Activated CD4-positive, CD25-positive, alpha-beta regulatory T cell treated with anti-CD3 and anti-CD28 coated beads, Interleukin-2, amount 50 U/mL, for 16 hours (primary cell): ENCODE data around the gene RAD21L1.
"Not testable (repeated sequence)": the region's sequence is repeated elsewhere in the genome, so short reads cannot be mapped to it uniquely, and the experiment has no call there.

ENCODE experiments used
- DNase-seq: peaks from one replicate; pipeline ENCODE4 v3.0.0-alpha.2; 2020; ENCODE audit warnings: low read depth, low spot score

The RAD21L1 gene

GRCh38 chr20:1224205-1224890 is 1.5 kb upstream of the RAD21L1 start:
- DNase-seq, result no peak

- DNase-seq, result no peak
Measured at GRCh38 chr20:1225263-1225782, 521 bp upstream of the RAD21L1 start.

- no peak for DNase-seq
Measured at GRCh38 chr20:1229541-1229940, 3.7 kb downstream of the RAD21L1 start.

GRCh38 chr20:1232286-1233111 is 6.7 kb downstream of the RAD21L1 start:
- DNase-seq, result no peak

GRCh38 chr20:1240549-1240948 is 14.7 kb downstream of the RAD21L1 start:
- no peak for DNase-seq

- DNase-seq, result no peak
Measured at GRCh38 chr20:1241456-1241855, 15.6 kb downstream of the RAD21L1 start.

GRCh38 chr20:1242099-1242498 is 16.3 kb downstream of the RAD21L1 start:
- DNase-seq, result no peak

- no peak for DNase-seq
Measured at GRCh38 chr20:1242530-1242929, 16.7 kb downstream of the RAD21L1 start.

GRCh38 chr20:1245578-1245977 is 19.7 kb downstream of the RAD21L1 start:
- DNase-seq, result no peak

- DNase-seq, result no peak
Measured at GRCh38 chr20:1247689-1248088, 21.8 kb downstream of the RAD21L1 start.

- not testable (repeated sequence) for DNase-seq
Measured at GRCh38 chr20:1250282-1250681, 24.4 kb downstream of the RAD21L1 start.

GRCh38 chr20:1252416-1252815 is 26.6 kb downstream of the RAD21L1 start:
- DNase-seq, result no peak

GRCh38 chr20:1254254-1254653 is 28.4 kb downstream of the RAD21L1 start:
- DNase-seq, result no peak

GRCh38 chr20:1255675-1256074 is 29.8 kb downstream of the RAD21L1 start:
- no peak for DNase-seq

GRCh38 chr20:1263853-1264252 is 38.0 kb downstream of the RAD21L1 start:
- DNase-seq, result no peak

GRCh38 chr20:1264727-1265126 is 38.9 kb downstream of the RAD21L1 start:
- DNase-seq, result no peak

GRCh38 chr20:1265226-1265915 is 39.5 kb downstream of the RAD21L1 start:
- no peak for DNase-seq

GRCh38 chr20:1265916-1266166 is 40.0 kb downstream of the RAD21L1 start:
- no peak for DNase-seq

GRCh38 chr20:1266167-1266973 is 40.5 kb downstream of the RAD21L1 start, which contains the start of gene SNPH:
Gene SNPH, plus strand, starts transcription at chr20:1266294. Its CDS starts 29,946 bp downstream, at chr20:1296240.
- DNase-seq, result peak; percentile 41

- no peak for DNase-seq
Measured at GRCh38 chr20:1267161-1267560, 41.3 kb downstream of the RAD21L1 start.

- no peak for DNase-seq
Measured at GRCh38 chr20:1267809-1268374, 42.0 kb downstream of the RAD21L1 start.
